ENCODE data around the gene BCL7A.

BCL7A gene

DNA sequence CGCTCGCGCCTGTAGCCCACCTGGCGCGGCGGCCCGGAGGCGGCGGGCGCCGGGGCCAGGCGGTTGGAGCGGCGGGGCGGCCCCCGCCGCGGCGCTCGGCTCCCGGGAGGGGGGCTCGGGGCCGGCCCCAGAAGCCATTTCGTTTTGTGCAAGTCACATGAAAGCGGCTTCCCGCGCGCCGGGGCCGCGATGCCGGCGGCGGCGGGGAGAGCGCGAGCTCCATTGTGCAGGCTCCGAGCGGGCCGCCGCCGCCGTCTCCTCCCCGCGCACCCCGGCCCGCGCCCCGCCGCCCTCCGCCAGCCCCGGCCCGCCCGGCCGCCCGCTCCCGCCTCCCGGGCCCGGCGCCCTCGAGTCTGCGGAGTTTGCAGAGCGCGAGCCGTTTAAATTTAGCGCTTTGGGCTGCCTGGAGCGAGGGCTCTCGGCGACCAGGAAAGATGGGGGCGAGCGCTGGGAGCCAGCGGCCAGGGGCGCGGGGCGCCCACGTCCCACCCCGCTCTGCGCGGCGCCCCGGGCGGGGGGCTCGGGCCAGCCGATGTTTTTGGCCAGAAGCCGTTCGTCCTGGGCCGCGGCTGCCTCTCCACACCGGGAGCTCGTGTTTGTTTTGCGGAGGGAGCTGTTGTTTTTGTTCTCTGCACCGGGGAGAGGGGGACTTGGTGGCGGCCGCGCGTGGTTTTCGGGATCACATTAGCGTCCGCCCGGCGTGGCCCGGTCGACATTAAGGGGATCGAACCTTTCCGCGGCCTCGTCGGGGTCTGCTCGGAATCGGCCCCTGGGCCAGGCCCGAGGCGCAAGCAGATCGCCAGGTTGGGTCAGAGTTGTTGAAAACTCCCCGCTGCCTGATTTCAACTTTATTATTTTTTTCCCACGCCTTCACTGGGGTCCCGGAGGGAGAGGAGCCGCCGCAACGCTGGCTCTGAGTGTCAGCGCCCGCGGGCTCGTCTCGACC is 982 bp downstream of the BCL7A start:
- Histone ChIP-seq H3K27ac (ENCODE audit: low read depth, low read length) (peak overlapping the region; percentile 87), H3K4me1 (ENCODE audit: control insufficient read depth, insufficient read depth, low read length) (peaks cover 8% of the 10 kb centered on the region), H3K36me3 (ENCODE audit: control insufficient read depth, insufficient read depth, low read length) (no peaks in the 10 kb centered on the region), H3K9ac (ENCODE audit: low read length) (peak overlapping the region; percentile 30), H3K27me3 (ENCODE audit: control insufficient read depth, insufficient read depth, low read length) (no peaks in the 10 kb centered on the region), H3K4me3 (ENCODE audit: low read length) (peak overlapping the region; percentile 74)

GRCh38 chr12:122023339-122024131 is 1.9 kb downstream of the BCL7A start:
- no peaks in the 10 kb centered on the region for H3K27me3 ChIP-seq (ENCODE audit: control insufficient read depth, insufficient read depth, low read length)
- peak overlapping the region; percentile 87 for H3K27ac ChIP-seq (ENCODE audit: low read depth, low read length)
- peak overlapping the region; percentile 74 for H3K4me3 ChIP-seq (ENCODE audit: low read length)
- H3K36me3 ChIP-seq (ENCODE audit: control insufficient read depth, insufficient read depth, low read length): no peaks in the 10 kb centered on the region
- peak overlapping the region; percentile 30 for H3K9ac ChIP-seq (ENCODE audit: low read length)
- peaks cover 8% of the 10 kb centered on the region for H3K4me1 ChIP-seq (ENCODE audit: control insufficient read depth, insufficient read depth, low read length)

DNA sequence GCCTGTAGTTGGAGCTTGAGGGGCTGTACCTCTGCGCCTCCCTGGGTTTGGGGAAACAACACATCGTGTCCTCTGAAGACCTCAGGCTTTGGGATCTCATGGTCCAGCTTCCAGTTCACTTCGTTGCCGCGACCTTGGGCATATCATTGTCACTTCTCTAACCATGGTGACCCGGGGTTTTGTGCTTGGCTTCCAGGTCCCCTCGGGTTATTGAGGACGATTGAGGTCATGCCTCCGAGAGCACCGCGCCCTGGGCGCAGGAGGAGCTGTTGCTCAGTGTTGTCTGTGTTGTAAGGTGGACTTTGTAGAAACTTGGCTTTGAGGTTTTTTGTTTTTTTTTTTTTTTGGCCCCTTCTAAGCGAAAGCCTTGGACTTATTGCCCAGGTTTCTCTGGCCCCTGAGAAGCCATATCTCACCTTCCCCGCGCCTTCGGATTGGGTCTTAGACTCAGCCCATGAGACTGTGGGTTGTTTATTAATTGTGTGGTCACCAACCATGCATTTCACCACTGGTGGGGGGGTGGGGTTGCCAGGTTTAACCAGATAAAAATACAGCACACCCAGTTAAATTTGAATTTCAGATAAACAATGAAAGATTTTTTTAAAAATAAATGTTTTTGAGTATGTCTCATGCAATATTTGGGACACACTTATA is 2.6 kb downstream of the BCL7A start:
- no peak overlapping the region for H3K9ac ChIP-seq (ENCODE audit: low read length)

DNA sequence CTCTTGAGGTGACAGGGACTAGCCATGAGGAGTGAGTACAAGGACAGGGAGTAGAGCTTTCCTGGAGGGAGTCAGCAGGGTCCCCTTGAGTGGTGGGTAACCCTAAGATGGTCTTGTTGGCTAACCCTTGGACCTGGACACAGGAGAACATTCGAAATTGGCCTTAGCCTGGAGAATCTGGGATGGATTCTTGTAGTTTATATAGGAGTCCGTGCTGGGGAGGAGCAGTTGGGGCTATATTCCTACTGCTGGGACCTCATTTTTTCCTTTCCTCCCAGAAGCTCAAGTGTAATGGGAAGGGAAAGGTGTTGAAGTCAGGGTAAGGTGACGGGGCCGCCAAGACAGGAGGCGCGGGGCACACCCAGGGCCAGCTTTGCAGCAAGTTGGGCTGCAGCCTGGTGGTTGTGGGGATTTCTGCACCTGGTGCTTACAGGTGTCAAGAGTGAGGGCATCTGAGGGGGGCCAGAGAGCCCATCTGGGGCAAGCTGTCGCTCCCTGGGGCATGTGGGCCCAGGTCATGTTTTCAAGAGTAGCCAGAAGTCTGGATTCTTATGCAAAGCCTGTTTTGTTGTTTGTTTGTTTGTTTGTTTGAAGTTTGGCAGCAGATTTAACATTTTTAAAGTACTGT is 5.1 kb downstream of the BCL7A start:
- no peaks in the 10 kb centered on the region for H3K36me3 ChIP-seq (ENCODE audit: control insufficient read depth, insufficient read depth, low read length)
- no peak overlapping the region for H3K27ac ChIP-seq (ENCODE audit: low read depth, low read length)
- H3K9ac ChIP-seq (ENCODE audit: low read length): no peak overlapping the region
- H3K27me3 ChIP-seq (ENCODE audit: control insufficient read depth, insufficient read depth, low read length): no peaks in the 10 kb centered on the region
- no peak overlapping the region for H3K4me3 ChIP-seq (ENCODE audit: low read length)
- peaks cover 5% of the 10 kb centered on the region for H3K4me1 ChIP-seq (ENCODE audit: control insufficient read depth, insufficient read depth, low read length)

More for the DNA sequence above, 2.6 kb downstream of the BCL7A start:
- Histone ChIP-seq H3K36me3 (ENCODE audit: control insufficient read depth, insufficient read depth, low read length) (no peaks in the 10 kb centered on the region), H3K27me3 (ENCODE audit: control insufficient read depth, insufficient read depth, low read length) (no peaks in the 10 kb centered on the region), H3K27ac (ENCODE audit: low read depth, low read length) (peak overlapping the region; percentile 64), H3K4me3 (ENCODE audit: low read length) (peak overlapping the region; percentile 74), H3K4me1 (ENCODE audit: control insufficient read depth, insufficient read depth, low read length) (peaks cover 8% of the 10 kb centered on the region)

DNA sequence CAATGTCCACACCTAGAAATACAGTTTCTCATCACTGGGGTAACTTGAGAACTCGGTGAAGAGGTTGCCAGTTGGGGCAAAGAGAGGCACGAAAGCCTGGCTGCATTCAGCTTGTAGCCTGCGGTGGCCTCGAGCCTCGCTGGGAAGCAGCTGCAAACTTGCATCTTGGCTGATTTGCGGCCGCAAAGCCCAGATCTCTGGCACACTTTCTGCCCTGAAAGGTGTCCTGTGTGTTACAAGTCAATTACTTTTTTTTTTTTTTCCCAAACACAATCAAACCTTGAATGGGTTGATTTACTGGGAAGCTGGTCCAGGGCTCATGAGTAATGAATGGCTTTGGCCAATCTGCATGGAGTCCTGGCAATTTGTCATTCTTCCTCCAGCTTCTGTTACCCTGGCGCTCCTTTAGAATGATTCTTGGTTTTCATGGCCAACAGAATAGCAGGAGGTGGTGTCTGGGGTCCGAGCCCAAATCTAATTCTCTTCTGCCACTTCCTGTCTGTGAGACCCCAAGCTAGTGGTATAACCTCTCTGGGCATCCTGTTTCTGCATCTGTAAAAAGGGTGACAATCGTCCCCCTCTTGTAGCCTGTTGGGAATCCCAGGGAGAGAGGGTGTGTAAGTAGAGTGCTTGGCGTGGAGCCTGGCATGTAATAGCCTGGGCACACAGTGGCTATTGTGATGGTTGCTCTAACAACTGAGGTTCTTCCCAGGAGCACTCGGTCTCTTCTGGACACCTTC is 6.7 kb downstream of the BCL7A start:
- Histone ChIP-seq H3K4me3 (ENCODE audit: low read length) (no peak overlapping the region), H3K4me1 (ENCODE audit: control insufficient read depth, insufficient read depth, low read length) (peaks cover 5% of the 10 kb centered on the region), H3K27ac (ENCODE audit: low read depth, low read length) (no peak overlapping the region), H3K36me3 (ENCODE audit: control insufficient read depth, insufficient read depth, low read length) (no peaks in the 10 kb centered on the region), H3K9ac (ENCODE audit: low read length) (no peak overlapping the region), H3K27me3 (ENCODE audit: control insufficient read depth, insufficient read depth, low read length) (no peaks in the 10 kb centered on the region)

- no peak overlapping the region for H3K4me3 ChIP-seq (ENCODE audit: low read length)
- no peak overlapping the region for H3K9ac ChIP-seq (ENCODE audit: low read length)
- H3K27me3 ChIP-seq (ENCODE audit: control insufficient read depth, insufficient read depth, low read length): no peaks in the 10 kb centered on the region
- peaks cover 3% of the 10 kb centered on the region for H3K4me1 ChIP-seq (ENCODE audit: control insufficient read depth, insufficient read depth, low read length)
- H3K36me3 ChIP-seq (ENCODE audit: control insufficient read depth, insufficient read depth, low read length): no peaks in the 10 kb centered on the region
- no peak overlapping the region for H3K27ac ChIP-seq (ENCODE audit: low read depth, low read length)
Observed at GRCh38 chr12:122028905-122029560, 7.3 kb downstream of the BCL7A start.

GRCh38 chr12:122029620-122030423 is 8.1 kb downstream of the BCL7A start:
- no peaks in the 10 kb centered on the region for H3K4me1 ChIP-seq (ENCODE audit: control insufficient read depth, insufficient read depth, low read length)
- H3K36me3 ChIP-seq (ENCODE audit: control insufficient read depth, insufficient read depth, low read length): no peaks in the 10 kb centered on the region
- no peak overlapping the region for H3K9ac ChIP-seq (ENCODE audit: low read length)
- H3K27me3 ChIP-seq (ENCODE audit: control insufficient read depth, insufficient read depth, low read length): no peaks in the 10 kb centered on the region
- H3K27ac ChIP-seq (ENCODE audit: low read depth, low read length): no peak overlapping the region
- H3K4me3 ChIP-seq (ENCODE audit: low read length): no peak overlapping the region

GRCh38 chr12:122030424-122031035 is 8.8 kb downstream of the BCL7A start:
- Histone ChIP-seq H3K9ac (ENCODE audit: low read length) (no peak overlapping the region), H3K4me1 (ENCODE audit: control insufficient read depth, insufficient read depth, low read length) (no peaks in the 10 kb centered on the region), H3K36me3 (ENCODE audit: control insufficient read depth, insufficient read depth, low read length) (no peaks in the 10 kb centered on the region), H3K27ac (ENCODE audit: low read depth, low read length) (no peak overlapping the region), H3K4me3 (ENCODE audit: low read length) (no peak overlapping the region), H3K27me3 (ENCODE audit: control insufficient read depth, insufficient read depth, low read length) (no peaks in the 10 kb centered on the region)

- H3K36me3 ChIP-seq (ENCODE audit: control insufficient read depth, insufficient read depth, low read length): no peaks in the 10 kb centered on the region
- H3K4me3 ChIP-seq (ENCODE audit: low read length): no peak overlapping the region
- H3K27ac ChIP-seq (ENCODE audit: low read depth, low read length): no peak overlapping the region
- no peaks in the 10 kb centered on the region for H3K4me1 ChIP-seq (ENCODE audit: control insufficient read depth, insufficient read depth, low read length)
- H3K9ac ChIP-seq (ENCODE audit: low read length): no peak overlapping the region
- no peaks in the 10 kb centered on the region for H3K27me3 ChIP-seq (ENCODE audit: control insufficient read depth, insufficient read depth, low read length)
Observed at GRCh38 chr12:122031342-122032216, 9.9 kb downstream of the BCL7A start.

DNA sequence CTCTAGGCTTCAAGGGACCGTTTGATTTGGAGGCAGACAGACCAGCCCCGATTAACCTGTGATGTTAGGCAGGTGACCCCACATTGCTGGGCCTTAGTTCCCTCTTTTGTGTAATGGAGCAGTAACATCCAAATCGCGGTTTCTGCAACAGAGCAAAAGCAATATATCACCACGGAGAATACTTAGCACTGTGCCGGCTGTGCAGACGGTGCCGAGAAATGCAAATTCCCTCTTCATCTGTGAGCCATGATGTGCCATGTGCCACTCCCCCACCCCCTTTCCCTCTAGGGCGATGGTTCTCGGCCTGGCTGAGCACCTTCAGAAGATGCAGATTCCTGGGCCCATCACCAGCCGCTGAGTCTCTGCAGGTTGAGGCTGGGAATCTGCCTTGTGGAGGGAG is 10.9 kb downstream of the BCL7A start:
- no peaks in the 10 kb centered on the region for H3K36me3 ChIP-seq (ENCODE audit: control insufficient read depth, insufficient read depth, low read length)
- H3K4me1 ChIP-seq (ENCODE audit: control insufficient read depth, insufficient read depth, low read length): no peaks in the 10 kb centered on the region

More for the DNA sequence above, 10.9 kb downstream of the BCL7A start:
- Histone ChIP-seq H3K27me3 (ENCODE audit: control insufficient read depth, insufficient read depth, low read length) (no peaks in the 10 kb centered on the region), H3K9ac (ENCODE audit: low read length) (no peak overlapping the region), H3K4me3 (ENCODE audit: low read length) (no peak overlapping the region), H3K27ac (ENCODE audit: low read depth, low read length) (no peak overlapping the region)

Data from rectal smooth muscle tissue (tissue), 1 donor.